ENCODE results near the gene KCNH6. TPM values are rescaled to one million over a fixed set of nuclear protein-coding genes. Genes with fewer than 3 reads are reported as not detected.
A peak's percentile ranks its signal among the peaks of the same experiment; 100 is the strongest.

The KCNH6 gene
- total RNA-seq, 1 experiment from 2014 or later, result 1.6 TPM

DNA sequence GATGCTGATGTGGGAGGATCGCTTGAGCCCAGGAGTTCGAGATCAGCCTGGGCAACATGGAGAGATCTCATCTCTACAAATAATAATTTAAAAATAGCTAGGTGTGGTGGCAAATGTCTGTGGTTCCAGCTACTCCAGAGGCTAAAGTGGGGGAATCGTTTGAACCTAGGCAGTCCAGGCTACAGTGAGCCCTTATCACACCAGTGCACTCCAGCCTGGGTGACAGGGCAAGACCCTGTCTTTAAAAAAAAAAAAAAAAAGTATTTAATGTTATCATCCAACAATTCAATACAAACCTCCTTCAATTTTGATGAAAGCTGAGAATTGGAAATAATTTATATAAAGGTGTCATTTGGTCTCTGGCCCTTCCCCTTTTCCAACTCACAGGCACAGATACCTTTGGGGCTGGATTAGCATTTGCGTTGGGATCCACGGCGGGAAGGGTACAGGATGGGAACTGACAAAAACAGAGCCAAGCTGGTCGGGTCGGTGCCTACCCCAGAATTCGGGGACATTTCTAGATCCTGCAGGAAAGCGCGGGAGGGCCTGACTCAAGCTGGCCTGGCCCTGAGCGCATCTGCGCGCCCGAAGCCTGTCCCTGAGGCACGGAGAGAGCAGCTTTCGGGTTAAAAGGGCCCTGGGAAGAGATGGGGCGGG lies 26.3 kb downstream of the KCNH6 start:
- no CpG with 5 or more reads among the region's 18 CpGs for WGBS (ENCODE audit: extremely low coverage, insufficient read length, low lambda C conversion rate)
- H3K27ac Mint-ChIP-seq, result peak overlapping the region; percentile 93 to 98 (median 96)

More for the DNA sequence above, 26.3 kb downstream of the KCNH6 start:
- H3K4me1 ChIP-seq (ENCODE audit: insufficient read depth, low read length), result no peaks in the 10 kb centered on the region
- H3K9ac ChIP-seq (ENCODE audit: extremely low read depth, insufficient read length, low read length), result peak overlapping the region; percentile 52
- H3K79me2 ChIP-seq (ENCODE audit: insufficient read depth, low read length), result peaks cover 21% of the 10 kb centered on the region
- H2BK120ac ChIP-seq (ENCODE audit: low read depth, low read length, poor library complexity, severe bottlenecking), result no peak overlapping the region
- no peak overlapping the region for H2BK20ac ChIP-seq (ENCODE audit: low read depth, low read length, poor library complexity, severe bottlenecking)
- no peaks in the 10 kb centered on the region for H3K27me3 ChIP-seq (ENCODE audit: insufficient read depth, low read length)
- peak overlapping the region; percentile 73 for H3K4me2 ChIP-seq (ENCODE audit: insufficient read depth, insufficient read length, low read length)
- TF ChIP-seq, protein P1, sequence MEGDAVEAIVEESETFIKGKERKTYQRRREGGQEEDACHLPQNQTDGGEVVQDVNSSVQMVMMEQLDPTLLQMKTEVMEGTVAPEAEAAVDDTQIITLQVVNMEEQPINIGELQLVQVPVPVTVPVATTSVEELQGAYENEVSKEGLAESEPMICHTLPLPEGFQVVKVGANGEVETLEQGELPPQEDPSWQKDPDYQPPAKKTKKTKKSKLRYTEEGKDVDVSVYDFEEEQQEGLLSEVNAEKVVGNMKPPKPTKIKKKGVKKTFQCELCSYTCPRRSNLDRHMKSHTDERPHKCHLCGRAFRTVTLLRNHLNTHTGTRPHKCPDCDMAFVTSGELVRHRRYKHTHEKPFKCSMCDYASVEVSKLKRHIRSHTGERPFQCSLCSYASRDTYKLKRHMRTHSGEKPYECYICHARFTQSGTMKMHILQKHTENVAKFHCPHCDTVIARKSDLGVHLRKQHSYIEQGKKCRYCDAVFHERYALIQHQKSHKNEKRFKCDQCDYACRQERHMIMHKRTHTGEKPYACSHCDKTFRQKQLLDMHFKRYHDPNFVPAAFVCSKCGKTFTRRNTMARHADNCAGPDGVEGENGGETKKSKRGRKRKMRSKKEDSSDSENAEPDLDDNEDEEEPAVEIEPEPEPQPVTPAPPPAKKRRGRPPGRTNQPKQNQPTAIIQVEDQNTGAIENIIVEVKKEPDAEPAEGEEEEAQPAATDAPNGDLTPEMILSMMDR (conservative IDR thresholded peaks at IDR 0.05), result no peak
- no peak overlapping the region for H4K8ac ChIP-seq (replicated peaks; ENCODE audit: insufficient read length, low read depth, low read length)
- no peaks in the 10 kb centered on the region for H3K9me3 Mint-ChIP-seq
- H4K20me1 ChIP-seq (ENCODE audit: control insufficient read depth, insufficient read depth, insufficient read length), result no peaks in the 10 kb centered on the region
- H2BK15ac ChIP-seq (ENCODE audit: low read depth, low read length), result no peak overlapping the region
- no peak overlapping the region for H3K4ac ChIP-seq (ENCODE audit: low read depth, low read length)
- H3K14ac ChIP-seq (ENCODE audit: insufficient read depth, low read length), result peak overlapping the region; percentile 34; the same call in 1 of the 2 replicates
- no peak overlapping the region for H2AFZ ChIP-seq (ENCODE audit: low read length)
- no peaks in the 10 kb centered on the region for H3K9me3 ChIP-seq (ENCODE audit: control insufficient read depth, low read depth, low read length)
- peak overlapping the region; percentile 30 for H3K18ac ChIP-seq (ENCODE audit: insufficient read length, low read depth, low read length)
- H3T11ph ChIP-seq (ENCODE audit: low read length), result no peak overlapping the region
- H3K4me1 Mint-ChIP-seq, result peaks cover 23 to 26% of the 10 kb centered on the region in 2 experiments
- no peak for DNase-seq
- H3K27me3 Mint-ChIP-seq (ENCODE audit: low read depth), result peaks cover 1% of the 10 kb centered on the region; the same call in 1 of the 2 replicates
- H4K91ac ChIP-seq (ENCODE audit: insufficient read length, low read depth, low read length), result no peak overlapping the region
- H3K79me1 ChIP-seq (ENCODE audit: insufficient read depth, low read depth, low read length, poor library complexity, severe bottlenecking), result no peaks in the 10 kb centered on the region
- H3K23me2 ChIP-seq (ENCODE audit: insufficient read length, low read depth, low read length, poor library complexity, severe bottlenecking), result peaks cover 9% of the 10 kb centered on the region
- H3K27ac ChIP-seq (ENCODE audit: insufficient read length, low read depth, low read length), result no peak overlapping the region
- peaks cover 0 to 5% (median 4%) of the 10 kb centered on the region in 3 experiments; a peak in 2 of 7 replicates for H3K36me3 Mint-ChIP-seq (ENCODE audit: insufficient read depth in 1 of 3, low read depth in 3 of 3)
- peak overlapping the region; percentile 98 to 99 for H3K4me3 Mint-ChIP-seq
- no peak overlapping the region for H2BK12ac ChIP-seq (ENCODE audit: insufficient read length, low read depth, low read length)
- no peak overlapping the region for H2BK5ac ChIP-seq (ENCODE audit: insufficient read length, low read length)
- no peak overlapping the region for H4K5ac ChIP-seq (ENCODE audit: insufficient read length, low read depth, low read length)
- H3K23ac ChIP-seq (ENCODE audit: insufficient read length, low read depth, low read length), result no peak overlapping the region
- H2AK5ac ChIP-seq (ENCODE audit: insufficient read length, low read length), result no peak overlapping the region
- H3K56ac ChIP-seq (ENCODE audit: insufficient read length, low read depth, low read length), result no peak overlapping the region

All from H9 (cell line).